Gastrocnemius medialis (tissue), 4 donors: ENCODE data around the gene ERMP1. TPM values are rescaled to one million over a fixed set of nuclear protein-coding genes. Genes with fewer than 3 reads are reported as not detected.

Experiments
- ATAC-seq, 2 donors: fragments of 150-250 bp; one replicate each; pipeline ENCODE4 v1.9.1; 2016
- DNase-seq, 2 donors: peaks; one replicate each; pipeline ENCODE4 v3.0.0-alpha.2; 2019
- H3K27ac ChIP-seq, 4 donors: fragments of 200-600 bp; sonication (generic); 1 replicate in 1 of 4; 2 replicates in 3 of 4; pipeline ENCODE4 v1.5.1; 2016 to 2018; ENCODE audit warnings: mild to moderate bottlenecking in 2 of 4, moderate library complexity in 1 of 4
- H3K27me3 ChIP-seq, 3 donors: fragments of 200-600 bp; sonication (generic) in 2 of 3; 1 replicate in 1 of 3; 2 replicates in 2 of 3; pipeline versions ENCODE4 v1.5.1 to v1.6.0; 2016 to 2019; ENCODE audit warnings: mild to moderate bottlenecking in 1 of 3, moderate library complexity in 1 of 3
- H3K36me3 ChIP-seq, 2 donors: fragments of 200-600 bp; sonication (generic) in 1 of 2; one replicate each; pipeline ENCODE4 v1.5.1; 2017 to 2018
- H3K4me1 ChIP-seq, 2 donors: fragments of 200-600 bp; sonication (generic) in 1 of 2; one replicate each; pipeline ENCODE4 v1.5.1; 2016 to 2017; ENCODE audit warnings: mild to moderate bottlenecking in 2 of 2
- H3K4me3 ChIP-seq, 4 donors: fragments of 200-600 bp; sonication (generic) in 3 of 4; 1 replicate in 1 of 4; 2 replicates in 3 of 4; pipeline ENCODE4 v1.5.1; 2016 to 2019; ENCODE audit warnings: mild to moderate bottlenecking in 2 of 4
- H3K9me3 ChIP-seq, 3 donors: fragments of 200-600 bp; sonication (generic) in 2 of 3; 1 replicate in 1 of 3; 2 replicates in 2 of 3; pipeline ENCODE4 v1.5.1; 2016 to 2019
- CTCF ChIP-seq, 5 experiments: fragments of 450-650 bp in 3 of 5; fragments of 200-600 bp in 2 of 5; sonication (generic) in 2 of 5; IDR thresholded peaks in 4 of 5; conservative IDR thresholded peaks in 1 of 5; 1 replicate in 4 of 5; 2 replicates in 1 of 5; pipeline ENCODE4 v1.5.1; 2016 to 2019; ENCODE audit warnings: antibody characterized with exemption in 5 of 5, mild to moderate bottlenecking in 3 of 5, moderate library complexity in 3 of 5
- POLR2A ChIP-seq, 2 donors: fragments of 450-650 bp; IDR thresholded peaks; one replicate each; pipeline ENCODE4 v1.6.1; 2017; ENCODE audit warnings: antibody characterized with exemption in 2 of 2, mild to moderate bottlenecking in 2 of 2, moderate library complexity in 2 of 2
- in situ Hi-C, 4 donors: fragments of 200-750 bp; cut with MboI; loops; one replicate each; pipeline versions ENCODE4 v1.15.0 to v1.8.0; 2017; ENCODE audit warnings: low sequenced_read_pairs in 4 of 4
- intact Hi-C: fragments of 100-400 bp; cut with DNase I; formaldehyde crosslinking; loops from one replicate; pipeline ENCODE4 v1.15.1; 2023; ENCODE audit warnings: low total_unique reads
- total RNA-seq, 4 donors: library from RNA; depleted of rRNA; stranded (reverse); fragments of >200 nt; gene quantifications; one replicate each; pipeline versions ENCODE4 v1.1.0 to v1.2.3, GENCODE V29; 2016

ERMP1 gene
- total RNA-seq, 4 donors from 2014 or later = 4.4 to 7.4 (median 6.3) TPM

GRCh38 chr9:5876026-5876425 lies 43.1 kb upstream of the ERMP1 start:
- Histone ChIP-seq H3K4me3 (no peak overlapping the region), H3K27me3 (no peaks in the 10 kb centered on the region), H3K4me1 (no peaks in the 10 kb centered on the region), H3K9me3 (no peaks in the 10 kb centered on the region), H3K27ac (no peak overlapping the region), H3K36me3 (no peaks in the 10 kb centered on the region)
- DNase-seq (no peak), ATAC-seq (no peak)
- TF ChIP-seq CTCF (IDR thresholded peaks at IDR 0.05 in 4 of 5, conservative IDR thresholded peaks at IDR 0.05 in 1 of 5) (no peak), POLR2A (IDR thresholded peaks at IDR 0.05) (no peak)
- in situ Hi-C loops (loop anchor here in 2 of 4 donors (25.0 kb wide), 1 partner anchor 436 kb away; no protein-coding TSS in a partner anchor), intact Hi-C loops (no loop called here)

- Histone ChIP-seq H3K27me3 (no peaks in the 10 kb centered on the region), H3K36me3 (no peaks in the 10 kb centered on the region), H3K27ac (no peak overlapping the region), H3K4me3 (no peak overlapping the region), H3K4me1 (no peaks in the 10 kb centered on the region), H3K9me3 (no peaks in the 10 kb centered on the region)
- in situ Hi-C loops = no loop called here
- ATAC-seq (no peak), DNase-seq (no peak)
- TF ChIP-seq POLR2A (IDR thresholded peaks at IDR 0.05) = no peak
- no peak for TF ChIP-seq CTCF (IDR thresholded peaks at IDR 0.05 in 4 of 5, conservative IDR thresholded peaks at IDR 0.05 in 1 of 5)
- intact Hi-C loops = no loop called here
These were observed 41.1 kb upstream of the ERMP1 start for GRCh38 chr9:5874048-5874447.

GRCh38 chr9:5873439-5873838 lies 40.5 kb upstream of the ERMP1 start:
- Histone ChIP-seq H3K36me3 (no peaks in the 10 kb centered on the region), H3K4me1 (no peaks in the 10 kb centered on the region), H3K27me3 (no peaks in the 10 kb centered on the region), H3K4me3 (no peak overlapping the region), H3K9me3 (no peaks in the 10 kb centered on the region), H3K27ac (no peak overlapping the region)
- ATAC-seq (no peak), DNase-seq (no peak)
- no peak for TF ChIP-seq CTCF (IDR thresholded peaks at IDR 0.05 in 4 of 5, conservative IDR thresholded peaks at IDR 0.05 in 1 of 5)
- TF ChIP-seq POLR2A (IDR thresholded peaks at IDR 0.05) = no peak
- in situ Hi-C loops (no loop called here), intact Hi-C loops (no loop called here)

- H3K9me3 ChIP-seq = no peaks in the 10 kb centered on the region
- ATAC-seq = no peak
- no peak overlapping the region for H3K27ac ChIP-seq
- DNase-seq = no peak
- no peaks in the 10 kb centered on the region for H3K27me3 ChIP-seq
- in situ Hi-C loops = no loop called here
- TF ChIP-seq POLR2A (IDR thresholded peaks at IDR 0.05) = no peak
- TF ChIP-seq CTCF (IDR thresholded peaks at IDR 0.05 in 4 of 5, conservative IDR thresholded peaks at IDR 0.05 in 1 of 5) = no peak
- no peaks in the 10 kb centered on the region for H3K4me1 ChIP-seq
- intact Hi-C loops = no loop called here
- peaks cover 0 to 4% of the 10 kb centered on the region in 2 donors for H3K36me3 ChIP-seq
- H3K4me3 ChIP-seq = no peak overlapping the region
These were observed 39.6 kb upstream of the ERMP1 start for GRCh38 chr9:5872511-5872910.

- in situ Hi-C loops (no loop called here), intact Hi-C loops (no loop called here)
- peaks cover 0 to 11% of the 10 kb centered on the region in 2 donors for H3K36me3 ChIP-seq
- TF ChIP-seq POLR2A (IDR thresholded peaks at IDR 0.05) (no peak), CTCF (IDR thresholded peaks at IDR 0.05 in 4 of 5, conservative IDR thresholded peaks at IDR 0.05 in 1 of 5) (no peak)
- H3K27ac ChIP-seq = no peak overlapping the region
- no peak overlapping the region for H3K4me3 ChIP-seq
- H3K27me3 ChIP-seq = no peaks in the 10 kb centered on the region
- no peak for DNase-seq
- H3K9me3 ChIP-seq = no peaks in the 10 kb centered on the region
- ATAC-seq = no peak
- H3K4me1 ChIP-seq = no peaks in the 10 kb centered on the region
These were observed 38.9 kb upstream of the ERMP1 start for GRCh38 chr9:5871785-5872184.
